Liver (tissue), 9 donors: ENCODE data around the gene UGT2B7. TPM values are rescaled to one million over a fixed set of nuclear protein-coding genes. Genes with fewer than 3 reads are reported as not detected.

Experiments used
- DNase-seq: peaks from one replicate; pipeline ENCODE4 v3.0.0-alpha.2; 2017; ENCODE audit warnings: low spot score
- H3K27ac ChIP-seq, 2 donors: one replicate each; pipeline ENCODE4 v1.7.0; 2013; ENCODE audit warnings: inconsistent platforms in 2 of 2, low read length in 2 of 2, control low read depth in 1 of 2, low read depth in 1 of 2, mild to moderate bottlenecking in 1 of 2
- H3K27me3 ChIP-seq, 4 donors: one replicate each; pipeline versions ENCODE4 v1.6.1 to v1.7.0; 2013; ENCODE audit warnings: low read length in 3 of 4, inconsistent platforms in 1 of 4, mild to moderate bottlenecking in 1 of 4, moderate library complexity in 1 of 4; ENCODE audit not compliant: control insufficient read depth in 4 of 4, insufficient read depth in 4 of 4
- H3K36me3 ChIP-seq, 4 donors: one replicate each; pipeline versions ENCODE4 v1.6.1 to v1.7.0; 2013; ENCODE audit warnings: low read length in 3 of 4, mild to moderate bottlenecking in 3 of 4, low read depth in 1 of 4, moderate library complexity in 1 of 4; ENCODE audit not compliant: control insufficient read depth in 4 of 4, insufficient read depth in 3 of 4
- H3K4me1 ChIP-seq, 4 donors: one replicate each; pipeline versions ENCODE4 v1.6.1 to v1.7.0; 2013; ENCODE audit warnings: low read length in 3 of 4, mild to moderate bottlenecking in 3 of 4, moderate library complexity in 1 of 4; ENCODE audit not compliant: control insufficient read depth in 4 of 4, insufficient read depth in 4 of 4
- H3K4me3 ChIP-seq, 3 donors: one replicate each; pipeline versions ENCODE4 v1.6.1 to v1.7.0; 2013; ENCODE audit warnings: low read length in 3 of 3, control low read depth in 1 of 3, low read depth in 1 of 3, mild to moderate bottlenecking in 1 of 3
- H3K9ac ChIP-seq, 2 donors: one replicate each; pipeline ENCODE4 v1.7.0; 2013; ENCODE audit warnings: low read length in 2 of 2, mild to moderate bottlenecking in 2 of 2, moderate library complexity in 2 of 2, control low read depth in 1 of 2, low read depth in 1 of 2
- H3K9me3 ChIP-seq, 4 donors: one replicate each; pipeline versions ENCODE4 v1.6.1 to v1.7.0; 2013; ENCODE audit warnings: low read length in 3 of 4; ENCODE audit not compliant: control insufficient read depth in 4 of 4
- ATF3 ChIP-seq: IDR thresholded peaks from 2 replicates; pipeline ENCODE4 v1.6.1; 2016; ENCODE audit warnings: antibody characterized with exemption
- CTCF ChIP-seq: fragments of 150-350 bp; IDR thresholded peaks from 2 replicates; pipeline ENCODE4 v1.5.1; 2017; ENCODE audit warnings: improper control_type of control experiment, low read depth, low read length; ENCODE audit not compliant: missing input control
- FOXA2 ChIP-seq: IDR thresholded peaks from 2 replicates; pipeline ENCODE4 v1.6.1; 2016; ENCODE audit warnings: antibody characterized with exemption
- GABPA ChIP-seq, 2 donors: IDR thresholded peaks in 1 of 2; conservative IDR thresholded peaks in 1 of 2; 2 replicates each; pipeline ENCODE4 v1.6.1; 2016; ENCODE audit warnings: antibody characterized with exemption in 2 of 2, mild to moderate bottlenecking in 1 of 2, moderate library complexity in 1 of 2
- HNF4A ChIP-seq, 2 donors: conservative IDR thresholded peaks; 2 replicates each; pipeline ENCODE4 v1.6.1; 2016; ENCODE audit warnings: antibody characterized with exemption in 2 of 2, mild to moderate bottlenecking in 2 of 2
- HNF4G ChIP-seq: IDR thresholded peaks from 2 replicates; pipeline ENCODE4 v1.6.1; 2016; ENCODE audit warnings: antibody characterized with exemption
- RAD21 ChIP-seq, 2 donors: IDR thresholded peaks; 2 replicates each; pipeline ENCODE4 v1.6.1; 2016; ENCODE audit warnings: antibody characterized with exemption in 2 of 2, mild to moderate bottlenecking in 2 of 2
- REST ChIP-seq: IDR thresholded peaks from 2 replicates; pipeline ENCODE4 v1.6.1; 2016; ENCODE audit warnings: antibody characterized with exemption, mild to moderate bottlenecking
- RXRA ChIP-seq, 2 donors: IDR thresholded peaks; 2 replicates each; pipeline ENCODE4 v1.6.1; 2017 to 2018; ENCODE audit warnings: antibody characterized with exemption in 2 of 2, mild to moderate bottlenecking in 1 of 2
- YY1 ChIP-seq: IDR thresholded peaks from 2 replicates; pipeline ENCODE4 v1.6.1; 2016; ENCODE audit warnings: antibody characterized with exemption, mild to moderate bottlenecking
- WGBS: extraction: QIAGEN DNeasy Blood & Tissue Kit; methylation state at CpG from one replicate; pipeline ENCODE4 v1.1.7; 2013; 5-methylcytosine and 5-hydroxymethylcytosine counted together
- polyA plus RNA-seq, 2 donors: library from polyadenylated mRNA; stranded (reverse) in 1 of 2; unstranded in 1 of 2; fragments of 200-250 nt in 1 of 2; fragments of >200 nt in 1 of 2; fragmentation: Nextera tagmentation in 1 of 2; extraction: Ambion mirVana in 1 of 2; gene quantifications; one replicate each; pipeline versions ENCODE4 v1.2.1 to v1.2.3, GENCODE V29; 2013 to 2015
- total RNA-seq, 2 donors: library from RNA; depleted of rRNA; stranded (reverse); fragments of >200 nt; gene quantifications; one replicate each; pipeline ENCODE4 v1.2.3, GENCODE V29; 2014
- donor health status: healthy.
- donor health status: healthy.
- donor health status: healthy.
- donor health status: healthy.
- donor health status: healthy.

Gene UGT2B7
- total and polyA plus RNA-seq, 4 donors = 5.9 to 198 (median 164) TPM

- Histone ChIP-seq H3K27me3 (no peaks in the 10 kb centered on the region), H3K36me3 (no peaks in the 10 kb centered on the region), H3K9me3 (no peaks in the 10 kb centered on the region), H3K4me3 (peak overlapping the region in 1 of 3 donors; percentile 60), H3K27ac (peak overlapping the region; percentile 92 to 93), H3K9ac (peak overlapping the region; percentile 89 to 95), H3K4me1 (peaks cover 0 to 41% (median 18%) of the 10 kb centered on the region in 4 donors)
- DNase-seq = no peak
- TF ChIP-seq RXRA (IDR thresholded peaks at IDR 0.05) = peak in 1 of 2 donors; percentile 18
- TF ChIP-seq FOXA2 = no peak
- no peak for TF ChIP-seq REST
- TF ChIP-seq GABPA (IDR thresholded peaks at IDR 0.05 in 1 of 2, conservative IDR thresholded peaks at IDR 0.05 in 1 of 2) = no peak
- no peak for TF ChIP-seq HNF4G
- peak; percentile 73 for TF ChIP-seq YY1
- peak in 1 of 2 donors; percentile 36 for TF ChIP-seq RAD21 (IDR thresholded peaks at IDR 0.05)
- WGBS = 34% methylated on average over 6 of the region's 6 CpGs
Measured at GRCh38 chr4:69058410-69059059, 37.7 kb upstream of the UGT2B7 start.

- TF ChIP-seq RAD21 (IDR thresholded peaks at IDR 0.05) (peak; percentile 81 to 86), YY1 (no peak), HNF4A (conservative IDR thresholded peaks at IDR 0.05) (peak in 1 of 2 donors; percentile 37), ATF3 (no peak), RXRA (IDR thresholded peaks at IDR 0.05) (no peak), CTCF (peak; percentile 52), GABPA (IDR thresholded peaks at IDR 0.05 in 1 of 2, conservative IDR thresholded peaks at IDR 0.05 in 1 of 2) (no peak)
- Histone ChIP-seq H3K36me3 (no peaks in the 10 kb centered on the region), H3K4me1 (peaks cover 0 to 41% (median 18%) of the 10 kb centered on the region in 4 donors), H3K9me3 (no peaks in the 10 kb centered on the region), H3K4me3 (no peak overlapping the region), H3K9ac (peak overlapping the region in 1 of 2 donors; percentile 12), H3K27me3 (no peaks in the 10 kb centered on the region), H3K27ac (peak overlapping the region in 1 of 2 donors; percentile 45)
- no peak for DNase-seq
- WGBS = 64% methylated on average over 5 of the region's 5 CpGs
Measured at GRCh38 chr4:69060651-69061308, 35.5 kb upstream of the UGT2B7 start.
